GM18907 (cell line): Measurements from ENCODE around the gene ENKD1.

Source experiments
- ATAC-seq: cut with Tn5 transposase; IDR thresholded peaks from one replicate; pipeline ENCODE4 v1.9.1; 2021; ENCODE audit warnings: mild to moderate bottlenecking, moderate library complexity; ENCODE audit not compliant: unreplicated experiment

Gene ENKD1

GRCh38 chr16:67664258-67664657 lies 2.3 kb downstream of the ENKD1 start:
- ATAC-seq = no peak

- ATAC-seq = no peak
Measured at GRCh38 chr16:67663877-67664222, 2.7 kb downstream of the ENKD1 start.

- no peak for ATAC-seq
Measured at GRCh38 chr16:67663151-67663876, 3.2 kb downstream of the ENKD1 start.

- ATAC-seq = no peak
Measured at GRCh38 chr16:67662653-67663010, 3.9 kb downstream of the ENKD1 start.

GRCh38 chr16:67661886-67662652 lies 4.5 kb downstream of the ENKD1 start:
- no peak for ATAC-seq

GRCh38 chr16:67661101-67661761 lies 5.3 kb downstream of the ENKD1 start:
- no peak for ATAC-seq

- peak; percentile 75 for ATAC-seq
Measured at GRCh38 chr16:67660564-67661028, 6.0 kb downstream of the ENKD1 start, which contains the start of gene PARD6A. PARD6A (plus strand) TSS chr16:67660960; CDS start chr16:67661039, 79 bp downstream.

GRCh38 chr16:67659675-67660563 lies 6.6 kb downstream of the ENKD1 start, which contains the start of gene ACD:
ACD (minus strand) TSS chr16:67660260; CDS start chr16:67660220, 40 bp downstream.
- ATAC-seq = peak; percentile 58

GRCh38 chr16:67658849-67659674 lies 7.5 kb downstream of the ENKD1 start:
- ATAC-seq = no peak

GRCh38 chr16:67657751-67658518 lies 8.6 kb downstream of the ENKD1 start:
- no peak for ATAC-seq

- ATAC-seq = no peak
Measured at GRCh38 chr16:67657017-67657608, 9.4 kb downstream of the ENKD1 start.

GRCh38 chr16:67656344-67657016 lies 10.1 kb downstream of the ENKD1 start:
- no peak for ATAC-seq

- ATAC-seq = no peak
Measured at GRCh38 chr16:67655363-67655762, 11.2 kb downstream of the ENKD1 start.

- ATAC-seq = no peak
Measured at GRCh38 chr16:67654403-67654911, 12.1 kb downstream of the ENKD1 start.

- no peak for ATAC-seq
Measured at GRCh38 chr16:67653789-67654402, 12.7 kb downstream of the ENKD1 start.

- ATAC-seq = no peak
Measured at GRCh38 chr16:67653128-67653788, 13.3 kb downstream of the ENKD1 start.

- no peak for ATAC-seq
Measured at GRCh38 chr16:67652578-67653127, 13.9 kb downstream of the ENKD1 start.
